SU-DHL-6 (cell line): ENCODE data around the gene BSND.

Experiments
- CTCF ChIP-seq: fragments of 200-600 bp; sonication (generic); IDR thresholded peaks from one replicate; pipeline ENCODE4 v1.5.1; 2017; ENCODE audit warnings: antibody characterized with exemption, mild to moderate bottlenecking, low read length, moderate library complexity; ENCODE audit not compliant: insufficient read depth, poor library complexity, severe bottlenecking
- EZH2phosphoT487 ChIP-seq: fragments of 200-600 bp; sonication (generic), shearing (Covaris generic); conservative IDR thresholded peaks from 2 replicates; pipeline ENCODE4 v1.6.1; 2018; ENCODE audit warnings: mild to moderate bottlenecking, antibody characterized with exemption, low read length, moderate library complexity, mixed read lengths

- TF ChIP-seq CTCF (no peak), EZH2phosphoT487 (no peak)
Observed at GRCh38 chr1:54965624-54966340, 33.0 kb upstream of the BSND start.
